A549 (cell line): ENCODE data around the gene CDC42BPG. TPM values are rescaled to one million over a fixed set of nuclear protein-coding genes. Genes with fewer than 3 reads are reported as not detected.

ENCODE experiments used
- ATAC-seq, 2 experiments: fragments of 200-7000 bp in 1 of 2; fragments of >200 bp in 1 of 2; cut with Nextera tagmentation in 1 of 2; cut with Tn5 transposase in 1 of 2; 3 replicates each; pipeline versions ENCODE4 v1.8.0 to v1.9.1; 2018 to 2020; ENCODE audit warnings: mild to moderate bottlenecking in 1 of 2, moderate library complexity in 1 of 2
- CTCF ChIA-PET: fragments of 300-600 bp; sonication (Branson Sonifier 250); formaldehyde crosslinking; extraction: SDS; loops from one replicate; lab custom pipeline; 2021; ENCODE audit warnings: antibody characterized with exemption, inconsistent platforms; lab: Yijun Ruan, JAX
- POLR2A ChIA-PET: fragments of 350-600 bp; formaldehyde crosslinking; extraction: SDS; loops from one replicate; lab custom pipeline; 2021; ENCODE audit warnings: antibody characterized with exemption, inconsistent platforms; lab: Yijun Ruan, JAX
- DNase-seq, 2 experiments: peaks; one replicate each; pipeline versions ENCODE4 v3.0.0 to v3.0.0-alpha.2; 2011 to 2016; ENCODE audit warnings: low read depth in 1 of 2, low spot score in 1 of 2
- FAIRE-seq: peaks from 2 replicates; lab custom pipeline; 2011; peaks lifted over from hg19 to GRCh38; lab: Jason Lieb, UNC
- H3K27ac ChIP-seq, 2 experiments: fragments of >200 bp; sonication (Bioruptor Twin); formaldehyde crosslinking; 3 replicates each; pipeline ENCODE4 v1.5.1; 2016 to 2017
- H3K4me1 ChIP-seq: fragments of >200 bp; sonication (Bioruptor Twin); formaldehyde crosslinking; 3 replicates; pipeline ENCODE4 v1.6.1; 2016
- H3K4me2 ChIP-seq: fragments of >200 bp; sonication (Bioruptor Twin); formaldehyde crosslinking; 3 replicates; pipeline ENCODE4 v1.6.1; 2016
- H3K4me3 ChIP-seq: fragments of >200 bp; sonication (Bioruptor Twin); formaldehyde crosslinking; 3 replicates; pipeline ENCODE4 v1.5.1; 2016
- H3K9me3 ChIP-seq: fragments of >200 bp; sonication (Bioruptor Twin); formaldehyde crosslinking; 3 replicates; pipeline ENCODE4 v1.6.1; 2016
- CTCF ChIP-seq: fragments of >200 bp; sonication (Bioruptor Twin); formaldehyde crosslinking; IDR thresholded peaks from 3 replicates; pipeline ENCODE4 v1.5.1; 2016
- E2F6 ChIP-seq: IDR thresholded peaks from 2 replicates; pipeline ENCODE4 v1.6.1; 2012; ENCODE audit warnings: low read depth, borderline replicate concordance
- ELK1 ChIP-seq: fragments of 150-350 bp; IDR thresholded peaks from 2 replicates; pipeline ENCODE4 v1.6.1; 2014; ENCODE audit warnings: low read depth, mild to moderate bottlenecking, low read length
- FOSB ChIP-seq: fragments of 250-450 bp; sonication (Bioruptor Pico); IDR thresholded peaks from 2 replicates; pipeline ENCODE4 v1.5.0; 2020; ENCODE audit warnings: mild to moderate bottlenecking, moderate library complexity
- JUN ChIP-seq, 2 experiments: fragments of >200 bp; sonication (Bioruptor Twin); formaldehyde crosslinking; IDR thresholded peaks; 2 replicates in 1 of 2; 3 replicates in 1 of 2; pipeline ENCODE4 v1.6.1; 2016 to 2017
- JUNB ChIP-seq: fragments of >200 bp; sonication (Bioruptor Twin); formaldehyde crosslinking; IDR thresholded peaks from 2 replicates; pipeline ENCODE4 v1.6.1; 2016
- MAZ ChIP-seq: fragments of 150-350 bp; IDR thresholded peaks from 2 replicates; pipeline ENCODE4 v1.6.1; 2014; ENCODE audit warnings: antibody characterized with exemption, low read depth, low read length, borderline replicate concordance
- NR3C1 ChIP-seq: fragments of >200 bp; sonication (Bioruptor Twin); formaldehyde crosslinking; IDR thresholded peaks from 3 replicates; pipeline ENCODE4 v1.6.1; 2017
- POLR2AphosphoS2 ChIP-seq: conservative IDR thresholded peaks from 2 replicates; pipeline ENCODE4 v1.6.1; 2012; ENCODE audit warnings: low read length, improper control_type of control experiment, inconsistent platforms
- RARB ChIP-seq: fragments of 250-450 bp; sonication (Bioruptor Pico); IDR thresholded peaks from 2 replicates; pipeline ENCODE4 v1.8.0; 2021; ENCODE audit warnings: mild to moderate bottlenecking, moderate library complexity
- REST ChIP-seq: fragments of 200-600 bp; sonication (generic); IDR thresholded peaks from 2 replicates; pipeline ENCODE4 v1.6.1; 2016; ENCODE audit warnings: antibody characterized with exemption, mild to moderate bottlenecking, moderate library complexity
- SMC3 ChIP-seq: fragments of >200 bp; sonication (Bioruptor Twin); formaldehyde crosslinking; IDR thresholded peaks from 3 replicates; pipeline ENCODE4 v1.6.1; 2018; ENCODE audit warnings: inconsistent platforms
- TP53 ChIP-seq: fragments of 250-450 bp; sonication (Bioruptor Pico); IDR thresholded peaks from 2 replicates; pipeline ENCODE4 v1.5.0; 2021; ENCODE audit warnings: mild to moderate bottlenecking, moderate library complexity
- USF2 ChIP-seq: fragments of 450-650 bp; IDR thresholded peaks from 2 replicates; pipeline ENCODE4 v1.6.1; 2014; ENCODE audit warnings: antibody characterized with exemption
- ZFP36 ChIP-seq: fragments of 450-650 bp; IDR thresholded peaks from 2 replicates; pipeline ENCODE4 v1.6.1; 2014; ENCODE audit warnings: borderline replicate concordance; ENCODE audit not compliant: partially characterized antibody
- ZSCAN20 ChIP-seq: fragments of 250-450 bp; sonication (Bioruptor Pico); IDR thresholded peaks from 2 replicates; pipeline ENCODE4 v1.8.0; 2022; ENCODE audit warnings: mild to moderate bottlenecking, moderate library complexity
- WGBS: methylation state at CpG from one replicate; pipeline ENCODE4 v1.1.6; 2017; ENCODE audit errors: missing lambda C conversion rate; 5-methylcytosine and 5-hydroxymethylcytosine counted together
- polyA plus RNA-seq, 4 experiments: library from polyadenylated mRNA; depleted of rRNA in 3 of 4; stranded (reverse); fragments of >200 nt; fragmentation: RNase III in 1 of 4; extraction: RNeasy Plus Mini Kit Qiagen cat#74134 plus additional on column Dnase treatment in 1 of 4; gene quantifications; 2 replicates in 3 of 4; 3 replicates in 1 of 4; pipeline ENCODE4 v1.2.3, GENCODE V29; 2011 to 2017

The CDC42BPG gene
- polyA plus RNA-seq, 2 of the 4 experiments (the other 2 are of a cell fraction), result 0.35 to 1.0 TPM

GRCh38 chr11:64799623-64800302 lies 44.7 kb downstream of the CDC42BPG start:
- FAIRE-seq (no peak), DNase-seq (peak in 1 of 2 experiments; percentile 39), ATAC-seq (no peak)
- TF ChIP-seq JUN (IDR thresholded peaks at IDR 0.05) (no peak), REST (no peak), TP53 (no peak)
- CTCF ChIA-PET, result interaction anchor here (0.6 to 7.8 kb wide), 9 partner anchors 12 to 312 kb away, joined by 3 to 79 read pairs (median 4); partner anchors contain the start of genes ARL2, CDC42BPG and TM7SF2
- Histone ChIP-seq H3K4me1 (peaks cover 23% of the 10 kb centered on the region), H3K27ac (peak overlapping the region in 1 of 2 experiments; percentile 26; a peak in 2 of 6 replicates), H3K9me3 (no peaks in the 10 kb centered on the region), H3K4me2 (no peak overlapping the region), H3K4me3 (no peak overlapping the region)
- 80% methylated on average over 12 of the region's 14 CpGs for WGBS
- POLR2A ChIA-PET, result no interaction called here

- peaks cover 22% of the 10 kb centered on the region for H3K4me1 ChIP-seq
- CTCF ChIA-PET, result interaction anchor here (0.6 to 7.8 kb wide), 9 partner anchors 11 to 215 kb away, joined by 3 to 79 read pairs (median 4); partner anchors contain the start of genes ARL2 and CDC42BPG
- DNase-seq (no peak), ATAC-seq (no peak)
- H3K9me3 ChIP-seq, result no peaks in the 10 kb centered on the region
- no peak for TF ChIP-seq ZFP36
- no peak for TF ChIP-seq JUN (IDR thresholded peaks at IDR 0.05)
- TF ChIP-seq CTCF, result no peak
- TF ChIP-seq POLR2AphosphoS2, result no peak
- TF ChIP-seq E2F6, result no peak
- TF ChIP-seq FOSB, result no peak
- no peak for TF ChIP-seq SMC3
- no peak for TF ChIP-seq NR3C1
- no peak for TF ChIP-seq ELK1
- TF ChIP-seq ZSCAN20 (CRISPR knock-in tag), result no peak
- no peak for TF ChIP-seq RARB (CRISPR knock-in tag)
- no peak for TF ChIP-seq MAZ
- TF ChIP-seq USF2, result no peak
- no peak for TF ChIP-seq JUNB
- TF ChIP-seq, all 56 proteins: peak for 0
- POLR2A ChIA-PET, result no interaction called here
- no peak overlapping the region for H3K27ac ChIP-seq
- no peak overlapping the region for H3K4me2 ChIP-seq
- no peak for FAIRE-seq
- H3K4me3 ChIP-seq, result no peak overlapping the region
- WGBS, result 82% methylated on average over 7 of the region's 7 CpGs
Observed at GRCh38 chr11:64799256-64799622, 45.2 kb downstream of the CDC42BPG start.
